Uterus (tissue), 2 donors: Measurements from ENCODE around the gene BIVM.

Experiments
- POLR2A ChIP-seq, 2 donors: fragments of 450-650 bp; IDR thresholded peaks; one replicate each; pipeline ENCODE4 v1.6.1; 2016; ENCODE audit warnings: antibody characterized with exemption in 2 of 2, mild to moderate bottlenecking in 1 of 2, moderate library complexity in 1 of 2
- TF ChIP-seq, protein P1 (sequence below), 4 experiments: fragments of 200-600 bp in 2 of 4; fragments of 450-650 bp in 2 of 4; sonication (generic) in 2 of 4; IDR thresholded peaks; one replicate each; pipeline ENCODE4 v1.5.1; 2016 to 2019; ENCODE audit warnings: antibody characterized with exemption in 4 of 4, mild to moderate bottlenecking in 2 of 4, moderate library complexity in 1 of 4

DNA sequence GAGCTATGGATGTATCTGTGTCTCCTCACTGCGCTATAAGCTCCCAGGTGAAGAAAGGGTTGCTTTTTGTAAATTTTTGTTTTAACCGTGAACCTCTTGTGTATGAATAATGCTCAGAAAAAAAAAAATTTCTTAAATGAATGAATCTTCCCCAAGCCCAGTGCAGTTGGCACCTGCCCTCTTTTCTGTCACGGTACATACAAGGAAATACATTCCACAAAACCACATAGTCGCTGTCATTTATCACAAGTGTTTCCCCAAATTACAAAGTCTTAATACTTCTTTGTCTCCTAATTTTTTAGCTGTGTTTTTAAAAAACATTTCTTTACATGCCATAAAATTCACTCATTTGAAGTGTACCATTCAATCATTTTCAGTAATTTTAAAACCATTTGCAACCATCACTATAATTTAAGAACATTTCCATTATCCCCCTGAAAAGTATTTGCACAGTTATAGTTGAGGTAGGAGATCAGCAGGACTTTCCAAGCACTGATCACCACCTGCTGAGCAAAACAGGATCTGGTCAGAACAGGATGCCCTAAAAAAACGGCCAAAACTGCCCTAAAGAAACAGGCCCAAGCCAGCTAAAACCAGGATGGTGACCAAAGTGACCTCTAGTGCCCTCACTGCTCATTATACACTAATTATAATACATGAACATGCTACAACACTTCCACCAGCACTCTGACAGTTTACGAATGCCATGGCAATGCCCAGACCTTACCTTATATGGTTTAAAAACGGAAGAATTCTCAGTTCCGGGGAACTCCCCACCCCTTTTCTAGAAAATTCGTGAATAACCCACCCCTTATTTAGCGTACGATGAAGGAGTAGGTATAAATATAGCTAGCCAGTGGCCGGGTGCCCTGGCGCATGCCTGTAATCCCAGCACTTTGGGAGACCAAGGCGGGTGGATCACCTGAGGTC is 24.1 kb upstream of the BIVM start:
- TF ChIP-seq, protein P1, sequence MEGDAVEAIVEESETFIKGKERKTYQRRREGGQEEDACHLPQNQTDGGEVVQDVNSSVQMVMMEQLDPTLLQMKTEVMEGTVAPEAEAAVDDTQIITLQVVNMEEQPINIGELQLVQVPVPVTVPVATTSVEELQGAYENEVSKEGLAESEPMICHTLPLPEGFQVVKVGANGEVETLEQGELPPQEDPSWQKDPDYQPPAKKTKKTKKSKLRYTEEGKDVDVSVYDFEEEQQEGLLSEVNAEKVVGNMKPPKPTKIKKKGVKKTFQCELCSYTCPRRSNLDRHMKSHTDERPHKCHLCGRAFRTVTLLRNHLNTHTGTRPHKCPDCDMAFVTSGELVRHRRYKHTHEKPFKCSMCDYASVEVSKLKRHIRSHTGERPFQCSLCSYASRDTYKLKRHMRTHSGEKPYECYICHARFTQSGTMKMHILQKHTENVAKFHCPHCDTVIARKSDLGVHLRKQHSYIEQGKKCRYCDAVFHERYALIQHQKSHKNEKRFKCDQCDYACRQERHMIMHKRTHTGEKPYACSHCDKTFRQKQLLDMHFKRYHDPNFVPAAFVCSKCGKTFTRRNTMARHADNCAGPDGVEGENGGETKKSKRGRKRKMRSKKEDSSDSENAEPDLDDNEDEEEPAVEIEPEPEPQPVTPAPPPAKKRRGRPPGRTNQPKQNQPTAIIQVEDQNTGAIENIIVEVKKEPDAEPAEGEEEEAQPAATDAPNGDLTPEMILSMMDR (IDR thresholded peaks at IDR 0.05), result no peak
- no peak for TF ChIP-seq POLR2A (IDR thresholded peaks at IDR 0.05)
